HG03039 (cell line): ENCODE measurements around the gene MCC.

Source experiments
- ATAC-seq: cut with Tn5 transposase; IDR thresholded peaks from one replicate; pipeline ENCODE4 v1.9.1; 2021; ENCODE audit warnings: mild to moderate bottlenecking, moderate library complexity; ENCODE audit not compliant: unreplicated experiment

MCC gene

DNA sequence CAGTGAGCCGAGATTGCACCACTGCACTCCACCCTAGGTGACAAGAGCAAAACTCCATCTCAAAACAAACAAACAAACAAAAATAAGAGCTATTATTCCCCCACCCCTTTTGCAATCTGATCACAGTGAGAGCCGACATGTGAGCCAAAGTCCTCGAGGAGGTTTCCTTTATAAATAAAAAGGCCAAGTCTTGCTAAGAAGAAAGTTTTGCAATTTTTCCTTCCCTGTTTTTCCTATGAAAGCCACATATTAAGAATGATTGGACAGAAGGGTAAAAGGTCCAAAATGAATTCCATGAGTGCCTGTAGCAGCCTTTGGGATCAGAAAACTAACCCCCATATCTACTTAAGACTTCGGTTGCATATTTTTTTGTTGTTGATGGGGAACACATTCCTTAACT is 233.1 kb downstream of the MCC start:
- no peak for ATAC-seq

DNA sequence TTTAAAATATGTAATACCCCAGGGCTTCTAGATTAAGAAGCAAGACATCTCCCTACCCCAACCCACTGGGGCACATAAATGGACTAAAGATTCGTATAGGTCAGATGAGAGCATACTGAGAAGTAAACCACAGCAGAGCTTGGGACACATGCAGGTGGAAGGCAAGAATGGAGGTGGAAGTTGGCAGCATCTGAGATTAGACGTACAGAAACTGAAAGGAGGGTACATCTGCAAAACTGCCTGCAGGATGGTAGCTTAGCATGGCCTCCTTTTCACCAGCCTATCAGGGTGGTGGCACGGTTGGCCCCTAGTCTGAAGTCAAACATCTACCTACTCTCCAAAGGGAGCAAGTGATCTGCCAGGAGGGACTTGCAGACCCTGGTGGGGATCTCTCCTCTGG is 235.2 kb downstream of the MCC start:
- no peak for ATAC-seq

DNA sequence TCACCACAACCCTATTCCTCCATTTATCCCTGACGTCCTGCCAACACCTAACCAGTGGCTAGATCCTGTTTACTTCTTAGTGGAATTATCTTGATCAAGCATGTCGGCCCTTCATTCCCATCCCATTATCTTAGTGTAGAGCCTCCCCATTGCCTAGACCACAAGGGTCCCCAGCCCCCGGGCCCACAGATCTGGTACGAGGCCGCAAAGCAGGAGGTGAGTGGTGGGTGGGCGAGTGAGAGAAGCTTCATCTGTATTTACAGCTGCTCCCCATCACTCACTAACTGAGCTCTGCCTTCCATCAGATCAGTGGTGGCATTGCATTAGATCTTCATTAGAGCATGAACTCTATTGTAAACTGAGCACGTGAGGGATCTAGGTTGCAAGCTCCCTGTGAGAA is 236.2 kb downstream of the MCC start:
- ATAC-seq = no peak

DNA sequence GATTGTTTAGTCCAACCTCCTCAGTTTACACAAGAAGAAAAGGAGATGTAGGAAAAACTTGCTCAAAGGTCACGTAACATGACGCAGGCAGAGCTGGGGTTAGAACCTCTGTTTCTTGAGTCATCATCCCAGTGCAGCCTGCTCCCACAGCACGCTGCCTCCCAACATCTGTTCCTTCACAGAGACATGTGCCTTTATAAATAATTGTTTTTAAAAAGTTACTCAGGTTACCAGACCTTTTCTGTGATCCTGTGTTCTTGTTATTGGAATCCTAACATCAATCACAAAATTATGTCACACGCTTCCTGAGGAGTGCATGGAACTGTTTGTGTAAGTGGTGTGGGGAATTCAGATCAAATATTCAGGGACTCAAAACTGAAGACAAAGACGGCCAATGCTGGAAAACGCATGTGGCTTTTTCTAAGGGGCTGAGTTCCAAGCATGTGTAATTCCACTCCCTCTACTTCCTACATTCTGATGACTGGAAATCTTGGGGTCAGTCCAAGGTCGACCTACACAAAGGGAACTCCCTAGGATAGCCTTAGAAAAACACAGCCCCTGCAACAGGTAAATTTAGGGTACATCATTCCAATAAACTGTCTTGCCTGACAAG is 237.8 kb downstream of the MCC start:
- no peak for ATAC-seq

DNA sequence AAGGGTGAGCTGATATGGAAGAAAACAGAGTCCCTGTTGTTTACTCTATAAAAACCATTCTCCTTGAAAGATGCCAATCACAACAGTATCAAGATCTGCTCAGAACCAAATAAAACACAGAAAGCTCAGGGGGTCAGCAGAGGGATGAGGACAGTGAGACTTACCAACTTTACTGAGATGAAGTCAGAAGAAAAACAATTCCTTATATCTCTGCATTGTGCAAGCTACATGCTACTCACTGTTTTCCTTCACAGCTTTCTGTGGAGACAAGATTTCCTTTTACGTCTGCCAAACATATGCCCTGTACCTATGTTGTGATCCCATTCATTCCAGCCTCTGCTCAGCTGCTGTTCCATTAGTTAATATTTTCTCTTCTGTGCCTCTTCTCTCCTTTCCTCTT is 239.0 kb downstream of the MCC start:
- no peak for ATAC-seq

DNA sequence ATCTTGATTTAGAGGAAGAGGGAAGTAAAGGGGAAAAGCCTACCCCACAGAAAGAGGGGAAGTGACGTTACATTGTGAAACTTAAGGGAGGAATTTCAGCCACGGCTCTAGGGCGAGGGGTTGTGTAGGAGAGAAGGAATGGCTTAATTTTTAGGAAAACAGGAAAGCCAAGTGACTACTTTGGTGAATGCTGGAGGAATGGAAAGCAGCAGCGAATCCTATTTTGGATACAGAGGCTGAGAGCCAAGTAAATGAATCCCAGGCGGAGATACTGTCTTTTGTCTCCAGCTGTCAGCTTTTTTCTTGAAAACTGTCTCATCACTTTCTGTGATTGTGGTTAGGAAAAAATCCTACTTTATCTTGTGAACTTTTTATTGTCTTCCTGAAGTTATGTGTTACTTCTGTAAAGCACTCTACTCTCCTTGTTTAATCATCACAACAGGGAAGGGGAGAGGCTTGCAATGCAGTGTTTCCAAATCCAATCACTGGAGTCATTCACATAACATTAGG is 241.8 kb downstream of the MCC start:
- ATAC-seq = no peak

DNA sequence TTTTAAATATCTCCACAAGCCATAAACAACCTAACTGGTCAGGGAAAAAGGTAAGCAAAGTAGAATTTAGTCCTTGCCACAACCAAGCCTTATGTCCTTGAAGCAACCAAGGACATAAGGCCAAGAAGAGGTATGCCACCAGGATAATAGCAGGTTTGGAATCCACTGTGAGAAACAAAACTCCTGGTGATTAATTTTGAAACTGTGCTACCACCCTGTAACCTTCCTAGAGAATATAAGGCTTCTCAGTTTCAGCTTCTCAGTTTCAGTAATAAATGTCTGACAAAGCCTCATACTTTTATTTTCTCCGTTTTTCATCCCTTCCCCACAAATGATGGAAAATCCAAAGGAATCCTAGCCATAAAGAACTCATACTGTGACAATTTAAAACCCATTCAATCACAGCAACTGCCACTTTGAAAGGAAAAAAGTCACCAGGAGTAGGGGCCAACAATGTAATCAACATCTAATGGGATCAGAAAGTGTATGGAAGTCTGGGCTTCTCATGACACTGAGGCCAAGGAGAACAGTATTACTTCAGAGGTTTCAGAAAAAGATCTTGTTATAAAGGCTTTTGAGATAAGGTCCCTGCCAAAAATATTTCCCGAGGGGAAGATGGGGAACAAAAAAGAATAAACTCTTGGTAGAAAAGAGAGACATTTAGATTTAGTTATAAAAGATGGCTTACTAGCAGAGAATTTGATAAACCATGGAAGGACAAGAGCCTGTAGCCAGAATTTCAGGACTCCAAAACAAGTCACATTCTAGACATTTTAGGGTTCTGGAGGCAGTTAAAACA is 242.6 kb downstream of the MCC start:
- ATAC-seq = no peak

DNA sequence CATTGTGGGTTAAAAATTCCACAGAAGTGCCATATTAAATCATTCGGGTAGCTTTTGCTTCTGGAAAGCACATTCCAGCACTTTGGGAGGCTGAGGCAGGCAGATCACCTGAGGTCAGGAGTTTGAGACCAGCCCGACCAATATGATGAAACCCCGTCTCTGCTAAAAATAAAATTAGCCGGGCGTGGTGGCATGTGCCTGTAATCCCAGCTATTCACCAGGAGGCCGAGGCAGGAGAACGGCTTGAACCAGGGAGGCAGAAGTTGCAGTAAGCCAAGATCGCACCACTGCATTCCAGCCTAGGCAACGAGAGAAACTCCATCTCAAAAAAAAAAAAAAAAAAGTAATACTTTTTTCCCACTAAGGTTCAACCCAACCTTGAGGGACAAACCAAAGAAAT is 243.3 kb downstream of the MCC start:
- no peak for ATAC-seq

DNA sequence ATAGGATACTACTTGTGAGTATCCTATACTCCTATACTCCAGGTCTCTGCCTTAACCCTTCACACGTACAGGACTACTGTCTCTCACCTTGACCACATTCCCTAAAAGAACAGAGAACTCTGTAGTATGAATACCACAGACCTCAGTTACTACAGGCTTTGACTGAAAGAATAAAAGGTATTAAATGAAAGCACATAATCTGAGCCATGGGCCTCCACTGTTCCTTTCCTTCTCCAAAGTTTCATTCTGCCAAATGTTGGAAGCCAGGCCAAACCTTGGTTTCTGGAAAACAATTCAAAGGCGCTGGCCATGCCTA is 244.9 kb downstream of the MCC start:
- no peak for ATAC-seq

DNA sequence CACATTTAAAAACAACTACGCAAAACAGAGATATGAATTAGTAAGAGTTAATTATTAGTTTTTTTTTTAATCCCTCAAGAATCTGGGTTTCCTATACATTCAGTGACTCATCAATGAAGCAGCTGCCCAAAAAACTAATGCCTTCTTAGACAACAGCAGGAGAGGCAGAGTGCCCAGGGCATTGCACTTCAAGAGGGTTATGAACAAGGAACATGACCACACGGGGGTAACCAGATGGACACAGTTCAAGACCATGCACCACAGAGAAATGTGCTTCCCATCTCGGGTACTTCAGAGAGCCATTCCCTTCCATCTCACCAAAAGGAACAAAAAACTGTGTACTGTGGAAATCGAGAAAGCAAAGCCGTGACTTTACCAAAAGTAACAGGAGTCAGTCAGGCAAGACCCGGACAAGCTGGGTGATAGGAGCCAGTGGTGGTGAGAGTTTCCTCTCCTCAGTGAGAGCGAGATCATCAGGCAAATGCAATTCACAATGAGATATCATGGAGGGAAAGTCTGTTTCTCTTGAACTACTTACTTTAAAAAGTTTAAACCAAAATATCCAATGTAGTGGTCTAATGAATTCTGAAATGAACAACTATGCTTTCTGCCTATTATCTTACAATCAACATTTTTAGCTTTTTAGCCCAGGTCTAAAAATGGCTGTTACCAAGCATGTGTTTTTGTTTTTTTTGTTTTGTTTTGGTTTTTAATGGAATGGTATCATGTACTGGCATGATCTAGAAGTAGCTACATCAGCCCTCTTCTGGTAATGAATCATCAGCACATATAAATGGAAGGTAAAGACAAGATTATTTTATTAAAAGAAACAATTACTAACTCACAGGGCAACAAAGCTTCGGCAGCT is 245.5 kb downstream of the MCC start:
- ATAC-seq = no peak

DNA sequence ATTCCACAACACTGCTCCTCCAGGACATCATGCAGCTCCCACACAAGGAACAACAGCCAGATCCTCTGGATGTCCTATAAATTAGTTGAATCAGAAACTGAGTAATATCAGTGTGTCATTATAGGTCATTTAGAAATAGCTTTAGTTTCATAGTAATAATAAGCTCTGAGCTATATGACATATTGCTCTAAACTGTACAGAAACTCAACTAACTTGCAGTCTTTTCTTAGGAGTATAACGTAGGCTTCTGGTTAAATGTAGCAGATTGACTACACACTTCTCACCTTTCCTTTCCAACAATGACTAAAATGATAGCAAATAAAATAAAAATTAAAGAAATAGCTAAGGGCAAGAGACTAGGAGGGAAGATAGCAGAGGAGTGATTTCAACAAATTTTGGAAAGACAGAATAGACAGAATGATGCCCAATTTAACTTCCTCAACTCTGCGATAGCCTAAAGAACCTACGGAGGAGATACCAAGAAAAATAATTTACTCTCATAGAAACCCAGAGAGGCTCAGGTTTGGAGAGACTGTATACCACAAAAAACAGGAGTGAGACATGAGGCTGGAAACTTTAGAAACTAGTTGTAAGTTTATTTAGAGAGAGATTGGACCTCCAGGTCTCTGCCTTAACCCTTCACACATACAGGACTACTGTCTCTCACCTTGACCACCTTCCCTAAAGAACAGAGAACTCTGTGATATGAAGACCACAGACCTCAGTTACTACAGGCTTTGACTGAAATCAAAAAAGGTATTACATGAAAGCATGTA is 247.1 kb downstream of the MCC start:
- ATAC-seq = no peak

DNA sequence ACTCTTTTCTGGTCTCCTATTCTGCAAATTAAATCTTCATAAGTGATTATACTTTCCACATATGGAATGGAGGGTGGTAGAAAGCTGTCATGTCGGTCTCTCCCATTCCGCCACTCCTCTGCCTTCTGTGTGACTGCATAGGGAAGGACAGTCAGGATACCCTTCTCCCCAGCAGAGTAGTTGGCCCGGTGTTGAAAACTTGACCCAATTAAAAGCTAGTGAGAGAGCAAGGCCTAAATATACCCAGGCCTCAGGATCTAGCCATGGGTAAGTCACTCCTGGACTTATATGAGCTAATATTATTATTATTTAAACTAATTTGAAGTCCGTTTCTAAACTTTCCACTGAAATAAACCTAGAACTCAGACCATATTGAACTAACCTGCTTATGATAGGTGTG is 248.2 kb downstream of the MCC start:
- no peak for ATAC-seq

DNA sequence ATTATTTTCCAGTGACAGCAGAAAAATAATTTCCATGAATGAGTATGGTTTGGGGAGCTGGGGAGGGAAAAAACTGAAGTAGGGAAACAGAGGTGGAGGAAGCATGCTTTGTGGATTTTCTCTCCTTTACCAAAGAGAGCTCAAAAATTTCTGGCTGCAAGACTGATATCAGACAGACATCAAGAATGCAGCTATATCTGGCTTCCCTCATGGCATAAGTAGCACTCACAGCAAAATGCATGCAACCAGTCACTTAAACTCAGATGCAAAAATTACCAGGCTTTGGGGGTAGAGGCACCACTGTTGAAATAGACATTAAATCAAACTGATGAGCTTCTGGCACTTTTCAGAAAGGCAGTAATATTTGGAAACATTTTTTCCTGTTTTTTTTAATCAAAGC is 250.4 kb downstream of the MCC start:
- ATAC-seq = no peak

DNA sequence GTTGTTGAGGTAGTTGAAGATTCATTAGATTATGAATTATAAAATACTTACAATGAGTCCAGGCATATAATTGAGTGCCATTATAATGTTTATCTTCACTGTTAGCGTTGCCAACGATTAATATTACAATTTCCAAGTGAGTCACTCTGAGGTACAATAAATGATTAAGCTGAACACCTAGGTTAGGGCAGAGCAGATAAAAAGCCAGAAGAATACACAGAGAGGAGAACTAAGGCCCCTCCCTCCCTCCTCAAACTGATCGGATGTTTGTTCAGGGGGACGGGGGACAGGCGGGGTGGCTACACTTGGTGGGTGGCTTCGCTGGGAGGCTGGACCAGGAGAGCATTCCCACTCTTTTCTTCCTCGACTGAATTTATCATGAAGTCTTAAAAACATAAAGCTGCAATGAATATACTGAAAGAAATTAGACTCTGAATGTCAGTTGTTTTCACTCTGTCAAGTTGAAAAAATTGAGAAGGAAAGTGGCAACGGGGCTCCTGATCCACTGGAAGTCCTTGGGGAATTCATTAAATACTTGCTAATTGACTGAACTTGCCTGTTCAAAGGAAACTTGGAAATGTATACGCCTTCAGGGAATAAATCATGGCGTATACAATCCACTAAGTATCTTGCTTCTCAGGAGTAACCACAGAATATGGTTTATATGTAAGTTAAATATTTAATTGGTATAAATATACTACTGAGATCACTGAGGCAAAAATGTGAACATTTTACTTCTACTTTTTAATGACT is 251.5 kb downstream of the MCC start:
- ATAC-seq = no peak

DNA sequence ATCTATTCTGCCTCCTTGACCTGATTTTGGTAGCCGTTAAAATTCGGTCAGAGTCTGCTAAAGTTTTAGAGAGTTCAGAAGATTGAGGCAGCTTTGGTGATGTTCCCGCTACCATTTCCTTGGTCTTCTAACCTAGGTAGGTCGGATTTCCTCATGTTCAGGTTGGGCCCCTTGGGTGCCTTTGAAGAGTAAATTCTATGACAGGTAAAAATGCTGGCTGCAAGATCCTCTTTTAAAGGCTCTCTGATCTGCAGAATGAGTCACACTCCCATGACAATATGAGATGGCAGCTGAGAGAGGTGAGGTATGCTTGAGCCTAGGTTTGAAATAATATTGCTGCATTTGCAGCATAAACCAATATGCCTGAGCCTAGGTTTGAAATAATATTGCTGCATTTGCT is 252.4 kb downstream of the MCC start:
- ATAC-seq = no peak

DNA sequence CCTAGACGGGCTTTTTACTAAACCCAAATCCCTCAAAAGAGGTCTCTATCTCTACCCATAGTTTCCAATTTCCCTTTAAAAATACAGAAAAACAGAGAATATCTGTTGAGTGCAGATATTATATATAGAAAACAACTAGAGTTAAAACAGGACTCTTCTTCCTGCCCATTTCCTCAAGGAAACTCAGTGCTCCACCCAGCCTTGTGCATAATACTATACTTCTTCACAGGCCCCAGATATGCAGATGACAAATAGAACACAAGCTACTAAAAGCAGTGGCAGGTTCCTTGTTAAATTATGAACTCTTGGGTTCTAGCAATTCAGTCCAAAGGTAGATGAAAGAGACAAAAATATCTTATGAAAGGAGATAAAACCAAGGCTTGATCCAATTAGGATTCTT is 253.7 kb downstream of the MCC start:
- no peak for ATAC-seq

DNA sequence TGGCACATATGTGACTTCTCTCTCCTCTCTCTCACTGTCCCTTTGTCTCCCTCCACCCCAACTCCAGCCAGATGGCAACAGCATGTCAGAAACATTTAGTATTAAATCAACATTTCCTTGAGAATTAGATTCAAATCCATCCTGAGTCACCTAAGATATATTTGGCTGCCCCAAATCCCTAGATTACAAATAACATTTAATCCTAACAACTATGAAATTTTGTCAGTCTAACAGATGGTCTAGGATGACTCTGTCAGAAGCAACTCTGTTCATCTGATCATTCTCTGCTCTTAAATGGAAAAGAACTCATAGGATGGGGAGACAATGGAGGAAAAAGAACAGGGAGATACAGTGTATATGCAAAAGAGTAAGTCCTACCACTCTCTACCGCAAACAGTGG is 254.6 kb downstream of the MCC start:
- no peak for ATAC-seq

DNA sequence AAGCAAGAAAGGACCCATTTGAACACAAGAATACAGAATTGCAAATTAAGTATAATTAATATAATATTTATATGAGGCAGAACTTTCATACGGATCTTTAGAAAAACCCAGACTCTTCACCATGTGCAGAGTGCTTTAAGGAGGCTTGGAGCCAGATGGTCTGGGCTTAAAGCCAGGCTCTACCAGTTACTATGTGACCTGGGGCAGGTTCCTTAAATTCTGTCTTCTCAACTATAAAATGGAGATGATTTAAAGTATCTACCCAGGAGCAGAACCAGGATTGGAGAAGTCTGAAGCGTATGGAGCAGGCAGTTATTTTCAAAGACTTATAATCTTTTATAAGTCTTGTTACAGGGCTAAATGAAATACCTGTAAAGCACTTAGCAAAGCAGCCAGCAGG is 255.6 kb downstream of the MCC start:
- no peak for ATAC-seq

DNA sequence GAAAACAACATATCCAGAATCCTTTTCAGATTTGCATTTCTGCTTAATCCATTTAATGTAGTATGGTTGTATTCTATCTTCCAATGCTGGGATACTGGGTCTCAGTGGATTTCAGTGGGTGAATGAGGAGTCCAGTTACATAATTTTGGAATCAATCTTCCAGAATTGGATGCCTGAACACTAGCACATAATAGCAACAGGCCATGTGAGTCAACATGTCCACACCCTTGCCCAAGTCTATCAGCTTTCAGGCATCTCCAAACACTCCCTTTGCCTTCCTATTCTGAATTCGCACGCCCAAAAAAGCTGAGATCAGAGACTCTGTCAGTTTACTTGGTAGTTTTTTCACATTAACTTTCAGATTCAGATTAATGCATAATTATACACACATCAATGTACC is 256.0 kb downstream of the MCC start:
- ATAC-seq = no peak

DNA sequence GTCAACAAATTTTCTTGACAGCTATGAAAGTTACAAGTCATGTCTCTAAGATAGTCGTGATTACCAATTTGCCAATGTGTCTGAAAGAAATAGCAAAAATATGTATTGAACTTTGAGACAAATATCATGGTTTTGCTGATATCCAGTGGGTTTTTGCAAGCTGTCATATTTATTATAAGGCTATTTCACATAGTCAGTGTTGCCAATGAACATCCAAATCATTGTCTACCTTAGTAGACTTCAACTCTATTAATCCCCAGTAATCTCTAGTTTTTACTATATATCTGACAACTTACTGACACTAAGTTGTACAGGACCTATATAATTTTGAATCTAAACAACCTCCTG is 256.6 kb downstream of the MCC start:
- no peak for ATAC-seq
